Neural crest cell (in vitro differentiated cells): ENCODE data around the gene PJA2. TPM values are rescaled to one million over a fixed set of nuclear protein-coding genes. Genes with fewer than 3 reads are reported as not detected.

ENCODE experiments used
- DNase-seq: peaks from one replicate; pipeline ENCODE4 v3.0.0; 2021; ENCODE audit warnings: low read depth, mixed read lengths, low spot score
- H3K27ac Mint-ChIP-seq: one replicate; pipeline ENCODE4 v1.8.0; 2021; ENCODE audit warnings: mild to moderate bottlenecking, mixed read lengths; ENCODE audit not compliant: unreplicated experiment
- H3K27me3 Mint-ChIP-seq: 2 replicates; pipeline ENCODE4 v1.8.0; 2021; ENCODE audit warnings: low read depth, mild to moderate bottlenecking, mixed read lengths
- H3K36me3 Mint-ChIP-seq: 2 replicates; pipeline ENCODE4 v1.8.0; 2021; ENCODE audit warnings: low read depth, mild to moderate bottlenecking, mixed read lengths
- H3K4me1 Mint-ChIP-seq: 2 replicates; pipeline ENCODE4 v1.8.0; 2021; ENCODE audit warnings: mixed read lengths
- H3K4me3 Mint-ChIP-seq: one replicate; pipeline ENCODE4 v1.8.0; 2021; ENCODE audit warnings: mild to moderate bottlenecking, mixed read lengths
- H3K9me3 Mint-ChIP-seq: 2 replicates; pipeline ENCODE4 v1.8.0; 2021; ENCODE audit warnings: mixed read lengths
- total RNA-seq: library from RNA; stranded (reverse); gene quantifications from 2 replicates; pipeline ENCODE4 v1.2.1, GENCODE V29; 2021
- TF ChIP-seq, protein P1 (sequence below): fragments of 200-600 bp; sonication (generic); conservative IDR thresholded peaks from 2 replicates; pipeline ENCODE4 v1.5.0; 2021; ENCODE audit warnings: antibody characterized with exemption, mild to moderate bottlenecking

Gene PJA2
- total RNA-seq, 1 donor from 2014 or later, result 51.2 TPM

DNA sequence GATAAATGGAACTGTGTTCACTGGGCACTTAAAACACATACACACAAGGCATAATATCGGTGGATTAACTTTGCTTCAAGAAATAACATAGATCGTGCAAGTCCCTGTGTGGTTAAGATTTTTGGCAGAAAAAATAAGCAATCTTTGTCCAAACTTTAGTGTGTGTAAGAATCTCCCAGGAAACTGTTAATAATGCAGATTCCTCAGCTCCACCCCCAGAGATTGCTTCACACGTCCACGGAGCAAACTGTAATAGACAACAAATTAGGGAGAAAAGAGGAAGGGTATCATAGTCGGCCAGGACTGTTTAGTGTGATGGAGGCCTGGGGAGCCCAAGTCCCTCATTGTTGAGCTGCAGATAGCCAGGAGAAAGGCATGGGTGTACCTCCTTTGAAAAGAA is 84.8 kb downstream of the PJA2 start:
- no peak overlapping the region for H3K4me3 Mint-ChIP-seq
- DNase-seq, result no peak

DNA sequence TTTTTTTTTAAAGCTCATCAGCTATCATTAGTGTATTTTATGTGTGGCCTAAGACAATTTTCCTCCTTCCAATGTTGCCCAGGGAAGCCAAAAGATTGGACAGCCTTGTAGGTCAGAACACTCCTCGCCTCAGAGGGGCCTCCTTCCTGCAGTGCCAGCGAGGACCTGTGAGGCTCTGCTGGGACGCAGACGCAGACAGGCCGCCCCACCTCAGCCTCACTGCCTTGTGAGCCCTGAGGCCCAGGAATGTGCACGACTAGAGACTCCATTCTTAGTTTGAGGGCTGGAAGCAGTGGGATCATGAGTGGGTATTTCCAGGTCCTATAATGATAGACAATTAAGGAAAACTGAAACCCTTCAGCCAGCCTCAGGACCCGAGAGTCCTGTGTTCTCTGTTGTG is 85.4 kb downstream of the PJA2 start:
- no peaks in the 10 kb centered on the region for H3K9me3 Mint-ChIP-seq
- no peak overlapping the region for H3K27ac Mint-ChIP-seq
- no peak overlapping the region for H3K4me3 Mint-ChIP-seq
- peaks cover 8% of the 10 kb centered on the region for H3K36me3 Mint-ChIP-seq
- TF ChIP-seq, protein P1, sequence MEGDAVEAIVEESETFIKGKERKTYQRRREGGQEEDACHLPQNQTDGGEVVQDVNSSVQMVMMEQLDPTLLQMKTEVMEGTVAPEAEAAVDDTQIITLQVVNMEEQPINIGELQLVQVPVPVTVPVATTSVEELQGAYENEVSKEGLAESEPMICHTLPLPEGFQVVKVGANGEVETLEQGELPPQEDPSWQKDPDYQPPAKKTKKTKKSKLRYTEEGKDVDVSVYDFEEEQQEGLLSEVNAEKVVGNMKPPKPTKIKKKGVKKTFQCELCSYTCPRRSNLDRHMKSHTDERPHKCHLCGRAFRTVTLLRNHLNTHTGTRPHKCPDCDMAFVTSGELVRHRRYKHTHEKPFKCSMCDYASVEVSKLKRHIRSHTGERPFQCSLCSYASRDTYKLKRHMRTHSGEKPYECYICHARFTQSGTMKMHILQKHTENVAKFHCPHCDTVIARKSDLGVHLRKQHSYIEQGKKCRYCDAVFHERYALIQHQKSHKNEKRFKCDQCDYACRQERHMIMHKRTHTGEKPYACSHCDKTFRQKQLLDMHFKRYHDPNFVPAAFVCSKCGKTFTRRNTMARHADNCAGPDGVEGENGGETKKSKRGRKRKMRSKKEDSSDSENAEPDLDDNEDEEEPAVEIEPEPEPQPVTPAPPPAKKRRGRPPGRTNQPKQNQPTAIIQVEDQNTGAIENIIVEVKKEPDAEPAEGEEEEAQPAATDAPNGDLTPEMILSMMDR, result no peak
- DNase-seq, result no peak
- no peaks in the 10 kb centered on the region for H3K27me3 Mint-ChIP-seq
- peaks cover 10% of the 10 kb centered on the region for H3K4me1 Mint-ChIP-seq

More for the DNA sequence above, 84.8 kb downstream of the PJA2 start:
- H3K4me1 Mint-ChIP-seq, result peaks cover 10% of the 10 kb centered on the region
- no peak overlapping the region for H3K27ac Mint-ChIP-seq
- H3K9me3 Mint-ChIP-seq, result no peaks in the 10 kb centered on the region
- H3K36me3 Mint-ChIP-seq, result peaks cover 8% of the 10 kb centered on the region
- TF ChIP-seq, protein P1, result no peak
- no peaks in the 10 kb centered on the region for H3K27me3 Mint-ChIP-seq

- Mint-ChIP-seq H3K4me3 (no peak overlapping the region), H3K27me3 (no peaks in the 10 kb centered on the region), H3K36me3 (peaks cover 8% of the 10 kb centered on the region), H3K9me3 (no peaks in the 10 kb centered on the region), H3K4me1 (peaks cover 10% of the 10 kb centered on the region), H3K27ac (no peak overlapping the region)
- TF ChIP-seq, protein P1, result no peak
- no peak for DNase-seq
These were observed 87.1 kb downstream of the PJA2 start for GRCh38 chr5:109322694-109323093.

GRCh38 chr5:109319351-109319750 is 90.4 kb downstream of the PJA2 start:
- Mint-ChIP-seq H3K27me3 (no peaks in the 10 kb centered on the region), H3K4me1 (peaks cover 10% of the 10 kb centered on the region), H3K9me3 (no peaks in the 10 kb centered on the region), H3K36me3 (peaks cover 18% of the 10 kb centered on the region), H3K4me3 (no peak overlapping the region), H3K27ac (no peak overlapping the region)
- TF ChIP-seq, protein P1, result no peak
- DNase-seq, result no peak

DNA sequence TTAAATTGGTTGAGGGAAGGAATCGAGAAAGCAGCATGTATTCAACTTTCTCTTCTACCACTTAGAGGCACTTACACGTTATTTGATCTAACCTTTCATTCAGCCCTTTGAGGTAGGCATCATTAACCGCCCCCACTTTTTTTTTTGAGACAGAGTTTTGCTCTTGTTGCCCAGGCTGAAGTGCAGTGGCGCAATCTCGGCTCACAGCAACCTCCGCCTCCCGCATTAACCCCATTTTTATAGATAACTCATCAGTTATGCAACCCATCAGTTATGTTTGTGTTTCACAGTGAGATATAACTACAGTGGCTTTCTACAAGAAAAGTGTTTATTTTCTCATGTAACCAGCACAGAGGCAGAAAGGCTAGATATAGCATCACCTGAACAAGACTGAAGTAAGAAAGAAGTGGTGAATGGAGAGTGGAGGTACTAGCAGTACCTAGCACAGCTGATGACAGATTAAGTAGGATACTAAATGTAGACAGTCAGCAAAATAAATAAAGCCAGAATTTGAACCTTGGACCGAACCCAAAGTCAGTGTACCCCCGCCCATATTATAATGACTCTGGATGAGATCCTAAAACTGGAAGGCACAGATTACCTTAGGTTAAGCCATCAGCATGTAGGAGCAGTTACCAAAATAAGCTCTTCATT is 91.2 kb downstream of the PJA2 start:
- no peaks in the 10 kb centered on the region for H3K9me3 Mint-ChIP-seq
- no peak overlapping the region for H3K4me3 Mint-ChIP-seq
- TF ChIP-seq, protein P1, result no peak
- no peak for DNase-seq
- H3K4me1 Mint-ChIP-seq, result peaks cover 7% of the 10 kb centered on the region
- H3K27ac Mint-ChIP-seq, result no peak overlapping the region
- H3K36me3 Mint-ChIP-seq, result peaks cover 16% of the 10 kb centered on the region
- H3K27me3 Mint-ChIP-seq, result no peaks in the 10 kb centered on the region
